Fibroblast of lung (primary cell): Measurements from ENCODE around the gene ZNF563. TPM values are rescaled to one million over a fixed set of nuclear protein-coding genes. Genes with fewer than 3 reads are reported as not detected.
A peak's percentile ranks its signal among the peaks of the same experiment; 100 is the strongest.

ENCODE experiments used
- DNase-seq, 2 donors: peaks; one replicate each; pipeline versions ENCODE4 v3.0.0 to v3.0.0-alpha.2; 2010; ENCODE audit warnings: low read depth in 2 of 2
- H2AFZ ChIP-seq: 2 replicates; pipeline ENCODE4 v1.5.1; 2012; ENCODE audit warnings: low read length, control low read depth, inconsistent platforms
- H3K27ac ChIP-seq: 2 replicates; pipeline ENCODE4 v1.5.1; 2011; ENCODE audit warnings: low read length, control low read depth; ENCODE audit not compliant: insufficient read depth
- H3K27me3 ChIP-seq: 2 replicates; pipeline ENCODE4 v1.5.1; 2011; ENCODE audit warnings: mild to moderate bottlenecking, low read length; ENCODE audit not compliant: control insufficient read depth, insufficient read depth
- H3K36me3 ChIP-seq: 2 replicates; pipeline ENCODE4 v1.5.1; 2011; ENCODE audit warnings: low read length; ENCODE audit not compliant: control insufficient read depth, insufficient read depth
- H3K4me1 ChIP-seq: 2 replicates; pipeline ENCODE4 v1.5.1; 2011; ENCODE audit warnings: low read length; ENCODE audit not compliant: control insufficient read depth, insufficient read depth; ENCODE audit errors: extremely low read depth
- H3K4me2 ChIP-seq: 2 replicates; pipeline ENCODE4 v1.5.1; 2011; ENCODE audit warnings: low read length, control low read depth; ENCODE audit not compliant: insufficient read depth; ENCODE audit errors: extremely low read depth
- H3K4me3 ChIP-seq, 4 experiments: fragments of 200-600 bp in 1 of 4; sonication (generic) in 1 of 4; replicated peaks in 1 of 4; 2 replicates each; pipeline ENCODE4 v1.5.1; 2011 to 2016; ENCODE audit warnings: low read length in 4 of 4, low read depth in 3 of 4, mild to moderate bottlenecking in 3 of 4, control low read depth in 2 of 4, inconsistent platforms in 1 of 4, mixed read lengths in 1 of 4; ENCODE audit not compliant: insufficient read depth in 1 of 4; ENCODE audit errors: control extremely low read depth in 1 of 4
- H3K79me2 ChIP-seq: 2 replicates; pipeline ENCODE4 v1.5.1; 2012; ENCODE audit warnings: mild to moderate bottlenecking, low read length, inconsistent platforms; ENCODE audit not compliant: control insufficient read depth, insufficient read depth
- H3K9ac ChIP-seq: 2 replicates; pipeline ENCODE4 v1.5.1; 2011; ENCODE audit warnings: mild to moderate bottlenecking, low read length, control low read depth; ENCODE audit not compliant: insufficient read depth
- H3K9me3 ChIP-seq: 2 replicates; pipeline ENCODE4 v1.5.1; 2012; ENCODE audit warnings: low read depth, low read length; ENCODE audit not compliant: control insufficient read depth, insufficient read depth
- H4K20me1 ChIP-seq: 2 replicates; pipeline ENCODE4 v1.5.1; 2011; ENCODE audit warnings: low read length; ENCODE audit not compliant: control insufficient read depth, insufficient read depth; ENCODE audit errors: extremely low read depth
- CTCF ChIP-seq, 2 donors: IDR thresholded peaks in 1 of 2; conservative IDR thresholded peaks in 1 of 2; 1 replicate in 1 of 2; 2 replicates in 1 of 2; pipeline ENCODE4 v1.5.1; 2011 to 2012; ENCODE audit warnings: low read length in 2 of 2, control low read depth in 1 of 2, inconsistent platforms in 1 of 2, low read depth in 1 of 2, mild to moderate bottlenecking in 1 of 2
- EZH2 ChIP-seq: IDR thresholded peaks from 2 replicates; pipeline ENCODE4 v1.5.1; 2012; ENCODE audit warnings: low read length, control low read depth, mild to moderate bottlenecking; ENCODE audit errors: missing control alignments
- polyA plus RNA-seq, 2 donors: library from polyadenylated mRNA; depleted of rRNA in 1 of 2; stranded (reverse) in 1 of 2; unstranded in 1 of 2; fragments of >200 nt; gene quantifications; 2 replicates each; pipeline ENCODE4 v1.2.1, GENCODE V29; 2011 to 2012; ENCODE audit warnings: missing spikeins in 1 of 2
- total RNA-seq: library from RNA; depleted of rRNA; stranded (reverse); fragments of >200 nt; gene quantifications from 2 replicates; pipeline ENCODE4 v1.2.1, GENCODE V29; 2014

ZNF563 gene
- total and polyA plus RNA-seq, 2 donors (not counting 1 experiment from before 2014, with no cell fraction given) = 2.1 to 5.3 TPM

- TF ChIP-seq CTCF (conservative IDR thresholded peaks at IDR 0.05 in 1 of 2, IDR thresholded peaks at IDR 0.05 in 1 of 2; ENCODE audit: low read depth in 1 of 2, low read length in 2 of 2) = no peak
- TF ChIP-seq EZH2 = no peak
- Histone ChIP-seq H3K9me3 (peaks cover 2% of the 10 kb centered on the region), H3K4me1 (no peaks in the 10 kb centered on the region), H3K27ac (no peak overlapping the region), H3K4me3 (no peak overlapping the region), H3K27me3 (no peaks in the 10 kb centered on the region), H4K20me1 (no peaks in the 10 kb centered on the region), H2AFZ (no peak overlapping the region), H3K4me2 (no peak overlapping the region), H3K36me3 (no peaks in the 10 kb centered on the region), H3K9ac (no peak overlapping the region), H3K79me2 (no peaks in the 10 kb centered on the region)
- no peak for DNase-seq
Observed at GRCh38 chr19:12353375-12353774, 19.9 kb upstream of the ZNF563 start.

GRCh38 chr19:12350890-12351197, 17.4 kb upstream of the ZNF563 start:
- H3K27me3 ChIP-seq = no peaks in the 10 kb centered on the region
- no peak overlapping the region for H3K4me2 ChIP-seq
- no peak overlapping the region for H2AFZ ChIP-seq
- H3K27ac ChIP-seq = no peak overlapping the region
- H3K9me3 ChIP-seq = peaks cover 2% of the 10 kb centered on the region
- DNase-seq = peak in 1 of 2 donors; percentile 5
- no peak overlapping the region for H3K4me3 ChIP-seq
- H4K20me1 ChIP-seq = no peaks in the 10 kb centered on the region
- H3K79me2 ChIP-seq = no peaks in the 10 kb centered on the region
- H3K4me1 ChIP-seq = no peaks in the 10 kb centered on the region
- no peak overlapping the region for H3K9ac ChIP-seq
- no peaks in the 10 kb centered on the region for H3K36me3 ChIP-seq
- TF ChIP-seq EZH2 (no peak), CTCF (conservative IDR thresholded peaks at IDR 0.05 in 1 of 2, IDR thresholded peaks at IDR 0.05 in 1 of 2; ENCODE audit: low read depth in 1 of 2, low read length in 2 of 2) (no peak)

GRCh38 chr19:12350185-12350889, 16.9 kb upstream of the ZNF563 start:
- peaks cover 2% of the 10 kb centered on the region for H3K9me3 ChIP-seq
- no peaks in the 10 kb centered on the region for H3K27me3 ChIP-seq
- H3K9ac ChIP-seq = no peak overlapping the region
- H2AFZ ChIP-seq = no peak overlapping the region
- H3K4me3 ChIP-seq = no peak overlapping the region
- H3K79me2 ChIP-seq = no peaks in the 10 kb centered on the region
- H4K20me1 ChIP-seq = no peaks in the 10 kb centered on the region
- peak in 1 of 2 donors; percentile 3 for DNase-seq
- H3K27ac ChIP-seq = no peak overlapping the region
- H3K4me1 ChIP-seq = no peaks in the 10 kb centered on the region
- no peak overlapping the region for H3K4me2 ChIP-seq
- TF ChIP-seq EZH2 (no peak), CTCF (conservative IDR thresholded peaks at IDR 0.05 in 1 of 2, IDR thresholded peaks at IDR 0.05 in 1 of 2; ENCODE audit: low read depth in 1 of 2, low read length in 2 of 2) (no peak)
- no peaks in the 10 kb centered on the region for H3K36me3 ChIP-seq
